ENCODE data around the gene PCBP3.
"Not testable (repeated sequence)": the region's sequence is repeated elsewhere in the genome, so short reads cannot be mapped to it uniquely, and the experiment has no call there.

The PCBP3 gene

GRCh38 chr21:45698493-45699184 lies 55.1 kb downstream of the PCBP3 start:
- peak; percentile 49 for DNase-seq

- no peak for DNase-seq
Observed at GRCh38 chr21:45699251-45699942, 55.9 kb downstream of the PCBP3 start.

- DNase-seq: no peak
Observed at GRCh38 chr21:45699966-45700365, 56.4 kb downstream of the PCBP3 start.

- no peak for DNase-seq
Observed at GRCh38 chr21:45700461-45700860, 56.9 kb downstream of the PCBP3 start.

- no peak for DNase-seq
Observed at GRCh38 chr21:45704311-45705108, 61.0 kb downstream of the PCBP3 start.

- no peak for DNase-seq
Observed at GRCh38 chr21:45706299-45706698, 62.8 kb downstream of the PCBP3 start.

- DNase-seq: no peak
Observed at GRCh38 chr21:45709173-45709572, 65.6 kb downstream of the PCBP3 start.

- DNase-seq: no peak
Observed at GRCh38 chr21:45709696-45710268, 66.3 kb downstream of the PCBP3 start.

- not testable (repeated sequence) for DNase-seq
Observed at GRCh38 chr21:45710306-45710705, 66.8 kb downstream of the PCBP3 start.

- DNase-seq: no peak
Observed at GRCh38 chr21:45713613-45714012, 70.1 kb downstream of the PCBP3 start.

- no peak for DNase-seq
Observed at GRCh38 chr21:45715441-45715840, 71.9 kb downstream of the PCBP3 start.

- no peak for DNase-seq
Observed at GRCh38 chr21:45718413-45718812, 74.9 kb downstream of the PCBP3 start.

GRCh38 chr21:45719177-45719802 lies 75.8 kb downstream of the PCBP3 start:
- DNase-seq: no peak

- not testable (repeated sequence) for DNase-seq
Observed at GRCh38 chr21:45720204-45720603, 76.7 kb downstream of the PCBP3 start.

- DNase-seq: no peak
Observed at GRCh38 chr21:45721671-45722070, 78.1 kb downstream of the PCBP3 start.

GRCh38 chr21:45723049-45723958 lies 79.8 kb downstream of the PCBP3 start:
- no peak for DNase-seq

GRCh38 chr21:45724345-45724961 lies 80.9 kb downstream of the PCBP3 start:
- no peak for DNase-seq

- no peak for DNase-seq
Observed at GRCh38 chr21:45724994-45725843, 81.7 kb downstream of the PCBP3 start.

- DNase-seq: no peak
Observed at GRCh38 chr21:45725844-45726200, 82.3 kb downstream of the PCBP3 start.

GRCh38 chr21:45726438-45726837 lies 82.9 kb downstream of the PCBP3 start:
- DNase-seq: no peak

Measured in DMS153 (cell line).